ENCODE measurements around the gene ADPRHL1. TPM values are rescaled to one million over a fixed set of nuclear protein-coding genes. Genes with fewer than 3 reads are reported as not detected.
"Not testable (repeated sequence)": the region's sequence is repeated elsewhere in the genome, so short reads cannot be mapped to it uniquely, and the experiment has no call there.

ADPRHL1 gene
- total RNA-seq, 1 experiment from 2014 or later = 21.4 TPM

GRCh38 chr13:113399755-113400149 is 53.5 kb downstream of the ADPRHL1 start:
- in situ Hi-C loops (cut with HindIII; ENCODE audit: low pct_unique_long_range_greater_than_20kb, low sequenced_read_pairs) = no loop called here
- DNase-seq (ENCODE audit: low read depth) = no peak

- DNase-seq (ENCODE audit: low read depth) = no peak
- in situ Hi-C loops (cut with HindIII; ENCODE audit: low pct_unique_long_range_greater_than_20kb, low sequenced_read_pairs) = no loop called here
Measured at GRCh38 chr13:113398963-113399754, 54.1 kb downstream of the ADPRHL1 start.

- in situ Hi-C loops (cut with HindIII; ENCODE audit: low pct_unique_long_range_greater_than_20kb, low sequenced_read_pairs) = no loop called here
- DNase-seq (ENCODE audit: low read depth) = no peak
Measured at GRCh38 chr13:113397608-113398425, 55.5 kb downstream of the ADPRHL1 start.

GRCh38 chr13:113394339-113394640 is 59.0 kb downstream of the ADPRHL1 start:
- no peak for DNase-seq (ENCODE audit: low read depth)
- in situ Hi-C loops (cut with HindIII; ENCODE audit: low pct_unique_long_range_greater_than_20kb, low sequenced_read_pairs) = no loop called here

DNA sequence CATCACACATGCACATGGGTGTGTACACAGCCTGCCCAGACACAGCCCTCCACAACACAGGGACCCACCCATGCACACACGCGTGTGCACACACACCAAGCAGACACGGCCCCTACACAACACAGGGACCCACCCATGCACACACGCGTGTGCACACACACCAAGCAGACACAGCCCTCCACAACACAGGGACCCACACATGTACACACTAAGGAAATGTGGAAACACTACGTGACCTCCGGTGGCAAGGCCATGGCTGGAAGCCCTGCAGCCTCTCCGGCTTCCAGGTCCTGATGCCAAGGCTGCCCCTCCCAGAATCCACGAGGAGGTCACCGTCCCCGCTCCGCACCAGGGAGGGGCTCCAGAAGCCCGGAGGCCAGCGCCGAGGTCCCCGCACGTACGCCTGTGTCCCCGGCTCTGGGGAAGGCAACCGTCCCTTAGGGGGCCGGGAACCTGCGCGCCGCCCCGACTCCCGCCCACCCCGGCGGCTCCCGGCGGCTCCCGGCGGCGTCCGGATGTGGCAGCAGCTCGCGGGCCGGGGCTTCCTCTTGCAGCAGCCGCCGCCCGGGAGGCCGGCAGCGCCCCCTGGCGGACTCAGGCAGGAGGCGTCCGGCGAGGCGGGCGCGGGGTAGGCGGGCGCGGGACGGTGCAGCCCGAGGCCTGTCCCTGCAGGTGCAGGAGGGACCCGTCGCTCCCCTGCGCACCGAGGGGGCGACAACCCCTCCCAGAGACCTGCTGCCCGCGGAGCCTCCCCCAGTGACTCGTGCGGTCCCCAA is 59.5 kb downstream of the ADPRHL1 start:
- peak; percentile 68 for DNase-seq (ENCODE audit: low read depth)
- in situ Hi-C loops (cut with HindIII; ENCODE audit: low pct_unique_long_range_greater_than_20kb, low sequenced_read_pairs) = no loop called here

- no peak for DNase-seq (ENCODE audit: low read depth)
- in situ Hi-C loops (cut with HindIII; ENCODE audit: low pct_unique_long_range_greater_than_20kb, low sequenced_read_pairs) = no loop called here
Measured at GRCh38 chr13:113393226-113393562, 60.1 kb downstream of the ADPRHL1 start.

DNA sequence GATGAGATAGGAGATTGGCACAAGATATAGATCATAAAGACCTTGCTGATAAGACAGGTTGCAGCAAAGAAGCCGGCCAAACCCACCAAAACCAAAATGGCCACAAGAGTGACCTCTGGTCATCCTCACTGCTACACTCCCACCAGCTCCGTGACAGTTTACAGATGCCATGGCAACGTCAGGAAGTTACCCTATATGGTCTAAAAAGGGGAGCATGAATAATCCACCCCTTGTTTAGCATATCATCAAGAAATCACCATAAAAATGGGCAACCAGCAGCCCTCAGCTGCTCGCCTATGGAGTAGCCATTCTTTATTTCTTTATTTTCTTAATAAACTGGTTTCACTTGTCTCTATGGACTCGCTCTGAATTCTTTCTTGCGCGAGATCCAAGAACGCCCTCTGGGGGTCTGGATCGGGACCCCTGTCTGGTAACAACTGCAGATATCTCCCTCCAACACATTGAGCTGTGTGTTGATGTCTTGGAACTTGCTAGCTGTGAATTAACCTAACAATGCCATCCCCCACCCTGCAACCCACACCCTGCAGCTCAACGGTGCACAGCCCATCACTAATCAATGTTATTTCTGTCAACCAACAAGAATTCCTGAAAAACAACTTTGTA is 62.3 kb downstream of the ADPRHL1 start:
- in situ Hi-C loops (cut with HindIII; ENCODE audit: low pct_unique_long_range_greater_than_20kb, low sequenced_read_pairs) = no loop called here
- DNase-seq (ENCODE audit: low read depth) = no peak

- DNase-seq (ENCODE audit: low read depth); in situ Hi-C loops (cut with HindIII; ENCODE audit: low pct_unique_long_range_greater_than_20kb, low sequenced_read_pairs): not testable (repeated sequence)
Measured at GRCh38 chr13:113389586-113389985, 63.7 kb downstream of the ADPRHL1 start.

GRCh38 chr13:113387396-113387795 is 65.9 kb downstream of the ADPRHL1 start:
- in situ Hi-C loops (cut with HindIII; ENCODE audit: low pct_unique_long_range_greater_than_20kb, low sequenced_read_pairs) = no loop called here
- no peak for DNase-seq (ENCODE audit: low read depth)

DNA sequence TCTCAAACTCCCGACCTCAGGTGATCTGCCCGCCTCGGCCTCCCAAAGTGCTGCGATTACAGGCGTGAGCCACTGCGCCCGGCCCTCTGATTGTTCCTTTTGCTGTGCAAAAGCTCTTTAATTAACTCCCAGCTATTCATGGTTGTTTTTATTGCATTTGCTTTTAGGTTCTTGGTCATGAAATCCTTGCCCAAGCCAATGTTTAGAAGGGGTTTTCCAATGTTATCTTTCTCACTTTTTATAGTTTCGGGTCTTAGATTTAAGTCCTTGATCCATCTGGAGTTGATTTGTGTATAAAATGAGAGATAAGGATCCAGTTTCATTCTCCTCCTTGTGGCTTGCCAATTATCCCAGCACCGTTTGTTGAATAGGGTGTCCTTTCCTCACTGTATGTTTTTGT is 70.2 kb downstream of the ADPRHL1 start:
- in situ Hi-C loops (cut with HindIII; ENCODE audit: low pct_unique_long_range_greater_than_20kb, low sequenced_read_pairs) = no loop called here
- no peak for DNase-seq (ENCODE audit: low read depth)

DNA sequence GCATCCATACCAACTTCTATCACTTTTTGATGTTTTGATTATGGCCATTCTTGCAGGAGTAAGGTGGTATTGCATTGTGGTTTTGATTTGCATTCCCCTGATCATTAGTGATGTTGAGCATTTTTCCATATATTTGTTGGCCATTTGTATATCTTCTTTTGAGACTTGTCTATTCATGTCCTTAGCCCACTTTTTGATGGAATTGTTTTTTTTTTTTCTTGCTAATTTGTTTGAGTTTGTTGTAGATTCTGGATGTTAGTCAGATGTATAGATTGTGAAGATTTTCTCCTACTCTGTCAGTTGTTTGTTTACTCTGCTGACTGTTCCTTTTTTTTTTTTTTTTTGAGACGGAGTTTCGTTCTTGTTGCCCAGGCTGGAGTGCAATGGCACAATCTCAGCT is 70.7 kb downstream of the ADPRHL1 start:
- in situ Hi-C loops (cut with HindIII; ENCODE audit: low pct_unique_long_range_greater_than_20kb, low sequenced_read_pairs) = not testable (repeated sequence)

GRCh38 chr13:113378825-113379224 is 74.5 kb downstream of the ADPRHL1 start:
- DNase-seq (ENCODE audit: low read depth) = no peak
- in situ Hi-C loops (cut with HindIII; ENCODE audit: low pct_unique_long_range_greater_than_20kb, low sequenced_read_pairs) = no loop called here

More for the DNA sequence above, 70.7 kb downstream of the ADPRHL1 start:
- DNase-seq (ENCODE audit: low read depth) = not testable (repeated sequence)

- no peak for DNase-seq (ENCODE audit: low read depth)
- in situ Hi-C loops (cut with HindIII; ENCODE audit: low pct_unique_long_range_greater_than_20kb, low sequenced_read_pairs) = no loop called here
Measured at GRCh38 chr13:113374511-113375175, 78.6 kb downstream of the ADPRHL1 start.

DNA sequence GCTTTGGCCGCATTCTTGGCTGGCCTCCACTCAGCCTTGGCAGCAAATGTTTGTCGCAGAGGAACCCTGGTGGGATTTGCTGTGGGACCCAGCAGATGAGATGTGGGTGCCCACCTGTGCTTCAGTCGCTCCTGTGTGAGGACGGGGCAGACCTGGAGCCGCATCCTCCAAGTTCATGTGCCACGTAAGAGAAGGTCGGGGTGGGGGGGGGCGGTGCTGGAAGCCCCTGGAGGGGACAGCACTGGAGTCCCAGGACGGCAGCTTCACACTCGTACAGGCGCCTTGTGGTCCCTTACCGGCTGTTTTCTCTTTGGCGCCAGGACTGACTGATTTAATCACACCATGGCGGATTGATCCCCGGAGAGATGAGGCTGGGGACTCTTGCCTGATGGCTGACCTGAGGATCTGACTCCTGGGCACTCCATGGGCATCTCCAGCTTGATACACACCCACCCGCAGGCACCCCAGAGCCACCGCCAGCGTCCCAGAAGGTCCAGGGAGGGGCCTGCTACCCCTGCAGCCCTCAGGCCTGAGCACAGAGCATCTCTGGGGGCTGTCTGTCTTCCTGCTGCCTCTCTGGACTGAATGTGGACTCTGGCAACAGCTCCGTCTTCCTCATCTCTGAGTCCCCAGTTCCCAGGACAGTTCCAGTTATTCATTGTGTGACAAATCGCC is 79.3 kb downstream of the ADPRHL1 start:
- in situ Hi-C loops (cut with HindIII; ENCODE audit: low pct_unique_long_range_greater_than_20kb, low sequenced_read_pairs) = no loop called here
- DNase-seq (ENCODE audit: low read depth) = no peak

DNA sequence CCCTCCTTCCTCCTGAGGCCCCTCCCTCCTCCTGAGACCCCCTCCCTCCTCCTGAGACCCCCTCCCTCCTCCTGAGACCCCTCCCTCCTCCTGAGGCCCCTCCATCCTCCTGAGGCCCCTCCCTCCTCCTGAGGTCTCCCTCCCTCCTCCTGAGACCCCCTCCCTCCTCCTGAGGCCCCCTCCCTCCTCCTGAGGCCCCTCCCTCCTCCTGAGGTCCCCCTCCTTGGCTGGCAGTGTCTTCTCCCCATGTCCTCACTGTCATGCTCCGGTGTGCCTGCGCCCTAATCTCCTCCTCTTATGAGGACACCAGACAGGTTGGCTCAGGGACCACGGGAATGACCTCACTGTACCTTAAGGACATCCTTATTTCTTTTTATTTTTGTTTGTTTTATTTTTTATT is 81.6 kb downstream of the ADPRHL1 start:
- DNase-seq (ENCODE audit: low read depth); in situ Hi-C loops (cut with HindIII; ENCODE audit: low pct_unique_long_range_greater_than_20kb, low sequenced_read_pairs): not testable (repeated sequence)

DNA sequence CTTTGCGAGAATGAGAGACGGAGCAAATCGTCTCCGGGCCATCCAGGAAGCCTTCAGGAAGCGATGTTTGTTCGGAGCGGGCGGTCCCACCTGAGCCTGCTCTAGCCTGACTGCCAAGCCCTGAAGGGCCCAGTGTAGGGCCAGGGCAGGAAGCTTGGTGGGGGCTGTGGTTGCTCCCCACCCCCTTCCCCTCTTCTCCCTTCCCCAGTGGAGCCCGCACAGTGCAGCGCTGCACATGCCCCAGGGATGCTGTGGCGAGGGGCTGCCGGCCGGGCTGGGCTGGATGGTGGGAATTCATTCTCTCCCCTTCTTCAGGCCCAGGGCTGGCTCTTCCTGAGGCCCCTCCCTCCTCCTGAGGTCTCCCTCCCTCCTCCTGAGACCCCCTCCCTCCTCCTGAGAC is 82.2 kb downstream of the ADPRHL1 start:
- in situ Hi-C loops (cut with HindIII; ENCODE audit: low pct_unique_long_range_greater_than_20kb, low sequenced_read_pairs) = no loop called here
- no peak for DNase-seq (ENCODE audit: low read depth)

GRCh38 chr13:113369881-113370280 is 83.4 kb downstream of the ADPRHL1 start:
- in situ Hi-C loops (cut with HindIII; ENCODE audit: low pct_unique_long_range_greater_than_20kb, low sequenced_read_pairs) = no loop called here
- no peak for DNase-seq (ENCODE audit: low read depth)

- no peak for DNase-seq (ENCODE audit: low read depth)
- in situ Hi-C loops (cut with HindIII; ENCODE audit: low pct_unique_long_range_greater_than_20kb, low sequenced_read_pairs) = no loop called here
Measured at GRCh38 chr13:113369189-113369588, 84.1 kb downstream of the ADPRHL1 start.

All from Caki2 (cell line).